GM19397 (cell line): ENCODE results near the gene SSC5D.

Experiments used
- ATAC-seq: cut with Tn5 transposase; IDR thresholded peaks from one replicate; pipeline ENCODE4 v1.9.1; 2021; ENCODE audit warnings: mild to moderate bottlenecking, moderate library complexity; ENCODE audit not compliant: unreplicated experiment

SSC5D gene

DNA sequence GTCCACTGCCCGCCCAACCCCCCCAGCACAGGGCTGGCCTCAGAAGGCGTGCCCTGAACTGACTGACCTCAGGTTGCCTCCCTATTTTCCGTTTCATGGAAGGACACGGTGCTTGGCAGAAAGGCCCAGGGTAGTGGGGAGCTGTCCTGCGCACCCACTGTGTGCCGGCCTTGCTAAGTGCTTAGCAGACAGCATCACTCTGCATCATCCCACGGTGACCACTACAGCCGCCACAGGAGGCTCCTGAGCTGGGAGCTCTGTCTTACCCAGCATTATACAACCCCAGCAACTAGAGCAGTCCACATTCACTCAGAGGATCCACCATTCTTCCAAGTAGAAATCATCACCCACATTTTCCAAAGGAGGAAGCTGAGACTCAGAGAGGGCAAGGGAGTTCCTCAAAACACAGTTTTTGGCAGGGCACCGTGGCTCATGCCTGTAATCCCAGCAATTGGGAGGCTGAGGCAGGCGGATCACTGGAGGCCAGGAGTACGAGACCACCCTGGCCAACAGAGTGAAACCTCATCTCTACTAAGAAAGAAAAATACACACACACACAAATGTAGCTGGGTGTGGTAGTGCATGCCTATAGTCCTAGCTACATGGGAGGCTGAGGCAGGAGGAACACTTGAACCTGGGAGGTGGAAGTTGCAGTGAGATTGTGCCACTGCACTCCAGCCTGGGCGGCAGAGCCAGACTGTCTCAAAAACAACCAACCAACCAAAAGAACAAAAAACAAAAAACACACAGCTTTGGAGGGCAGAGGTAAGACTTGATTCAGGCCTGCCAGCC lies 47.1 kb downstream of the SSC5D start:
- ATAC-seq = no peak

DNA sequence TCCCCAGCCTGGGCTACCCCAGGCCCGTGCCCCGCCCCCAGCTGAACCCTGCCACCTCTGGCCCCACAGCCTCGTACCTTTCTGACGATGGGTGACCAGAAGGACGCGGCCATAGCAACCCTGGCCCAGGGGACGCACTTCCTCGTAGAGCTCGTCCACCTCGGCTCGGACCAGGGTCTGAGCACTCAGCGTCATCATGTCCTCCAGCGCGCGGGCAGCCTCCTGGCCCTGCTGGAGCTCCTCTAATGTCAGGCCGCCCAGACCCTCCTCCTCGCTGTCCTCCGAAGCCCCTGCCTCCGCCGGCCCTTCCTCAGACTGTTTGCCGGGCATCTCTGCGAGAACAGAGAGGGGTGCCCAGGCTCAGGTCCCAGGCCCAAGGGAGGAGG lies 47.7 kb downstream of the SSC5D start:
- no peak for ATAC-seq

DNA sequence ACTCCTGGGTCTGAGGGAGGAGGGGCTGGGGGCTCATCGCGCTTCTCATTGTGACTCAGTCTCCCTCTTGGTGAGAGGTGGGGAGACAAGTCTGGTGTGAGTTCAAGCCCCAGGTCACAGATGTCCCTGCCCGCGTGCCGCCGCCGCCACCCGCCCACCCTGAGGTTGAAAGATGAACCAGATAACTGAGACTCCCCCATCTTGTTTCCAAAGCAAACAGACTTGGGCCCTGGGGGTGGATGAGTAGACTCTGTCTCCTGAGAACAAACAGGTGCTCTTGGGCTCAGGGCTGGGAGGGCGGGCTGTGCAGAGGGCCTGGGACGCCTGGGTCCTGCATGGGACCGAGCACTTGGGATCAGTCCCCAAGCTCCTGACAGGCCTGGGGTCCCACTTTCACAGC lies 48.1 kb downstream of the SSC5D start:
- no peak for ATAC-seq

DNA sequence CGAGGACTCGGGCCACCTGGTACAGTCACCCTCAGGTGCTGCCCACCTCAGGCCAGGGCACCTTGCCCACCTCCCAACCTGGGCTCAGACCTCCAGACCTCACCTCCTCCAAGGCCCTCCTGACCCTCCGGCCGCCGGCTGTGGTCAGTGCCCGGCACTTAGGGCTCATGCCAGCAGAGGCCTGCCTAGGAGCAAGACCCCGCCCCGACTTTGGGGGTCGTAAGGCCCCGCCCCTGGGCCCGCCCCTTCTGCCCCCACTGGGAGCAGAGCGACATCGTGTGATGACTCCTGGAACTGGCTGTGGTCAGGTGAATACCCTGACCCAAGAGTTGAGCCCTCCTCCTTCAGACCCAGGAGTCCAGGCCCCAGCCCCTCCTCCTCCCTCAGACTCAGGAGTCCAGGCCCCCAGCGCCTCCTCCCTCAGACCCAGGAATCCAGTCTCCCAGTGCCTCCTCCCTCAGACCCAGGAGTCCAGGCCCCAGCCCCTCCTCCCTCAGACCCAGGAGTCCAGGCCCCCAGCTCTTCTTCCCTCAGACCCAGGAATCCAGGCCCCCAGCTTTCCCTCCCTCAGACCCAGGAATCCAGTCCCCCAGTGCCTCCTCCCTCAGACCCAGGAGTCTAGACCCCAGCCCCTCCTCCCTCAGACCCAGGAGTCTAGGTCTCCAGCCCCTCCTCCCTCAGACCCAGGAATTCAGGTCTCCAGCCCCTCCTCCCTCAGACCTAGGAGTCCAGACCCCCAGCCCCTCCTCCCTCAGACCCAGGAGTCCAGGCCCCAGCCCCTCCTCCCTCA lies 48.9 kb downstream of the SSC5D start, which contains the start of gene SBK2:
Gene SBK2 (minus strand): TSS at position 183 of the 790 bp plus-strand sequence. CDS start 839 bp downstream, outside the sequence.
- ATAC-seq = no peak

DNA sequence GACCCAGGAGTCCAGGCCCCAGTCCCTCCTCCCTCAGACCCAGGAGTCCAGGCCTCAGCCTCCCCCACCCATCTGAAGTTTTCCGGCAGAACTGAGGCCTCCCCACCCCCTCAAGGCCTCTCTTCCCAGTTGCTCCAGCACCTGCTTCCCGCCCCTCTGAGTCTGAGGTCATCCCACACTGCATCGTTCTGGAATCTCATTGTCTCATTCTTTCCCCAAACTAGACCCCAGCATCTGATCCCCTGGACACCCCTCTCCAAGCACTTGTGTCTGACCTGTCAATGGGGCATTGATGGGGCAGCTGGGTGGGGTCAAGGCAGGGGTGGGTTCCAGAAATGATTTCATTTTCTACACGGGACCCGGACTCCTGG lies 49.5 kb downstream of the SSC5D start:
- no peak for ATAC-seq

DNA sequence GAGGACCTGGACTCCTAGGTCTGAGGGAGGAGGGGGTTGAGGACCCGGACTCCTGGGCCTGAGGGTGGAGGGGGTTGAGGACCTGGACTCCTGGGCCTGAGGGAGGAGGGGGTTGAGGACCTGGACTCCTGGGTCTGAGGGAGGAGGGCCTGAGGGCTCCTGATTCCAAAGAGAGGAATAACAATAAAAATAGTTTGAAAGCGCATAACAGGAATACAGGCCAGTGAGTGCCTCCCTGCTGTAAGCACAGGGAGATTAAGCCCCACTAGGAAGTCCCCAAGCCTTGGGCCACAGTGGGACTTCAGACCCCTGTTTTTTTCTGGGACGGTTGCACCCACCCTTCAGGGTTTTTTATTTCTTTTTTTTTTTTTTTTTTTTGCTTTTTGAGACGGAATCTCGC lies 49.9 kb downstream of the SSC5D start:
- no peak for ATAC-seq

DNA sequence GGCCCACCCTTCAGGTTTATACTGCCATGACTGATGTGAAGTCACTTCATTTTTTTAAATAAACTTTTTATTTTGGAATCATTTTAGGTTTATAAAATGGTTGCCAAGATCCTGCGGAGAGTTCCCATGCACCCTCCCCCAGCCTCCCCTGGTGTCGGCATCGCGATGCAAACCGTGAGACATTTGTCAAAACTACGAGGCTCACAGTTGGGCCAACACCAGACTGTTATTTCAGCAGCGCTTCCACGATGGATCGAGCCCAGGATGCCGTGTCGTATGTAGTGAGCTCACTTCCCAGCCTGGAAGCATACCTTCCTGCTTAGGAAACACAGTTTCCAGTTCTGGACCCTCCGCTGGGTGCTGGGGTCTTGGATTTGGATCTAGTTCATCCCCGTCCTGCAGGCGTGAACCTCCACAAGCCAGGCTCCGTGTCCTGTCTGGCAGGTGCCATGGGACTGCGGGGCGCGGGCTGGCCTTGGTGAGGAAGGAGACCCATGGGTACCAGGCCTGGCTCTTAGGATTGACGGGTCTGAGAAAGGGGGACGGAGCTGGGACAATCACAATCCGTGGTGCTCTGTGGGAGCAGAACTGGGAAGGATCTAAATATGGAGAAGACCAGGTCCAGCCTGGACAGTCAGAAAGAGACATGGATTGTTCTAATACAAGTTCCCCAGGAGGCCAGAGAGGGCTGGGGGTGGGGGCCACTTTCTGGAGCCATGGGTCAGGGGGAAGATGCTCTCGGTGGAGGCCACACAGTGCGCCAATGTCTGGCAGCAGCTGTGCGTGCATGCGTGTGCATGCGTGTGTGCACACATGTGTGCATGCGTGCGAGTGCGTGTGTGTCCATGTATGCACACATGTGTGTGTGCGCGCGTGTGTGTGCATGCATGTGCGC lies 51.1 kb downstream of the SSC5D start:
- no peak for ATAC-seq

DNA sequence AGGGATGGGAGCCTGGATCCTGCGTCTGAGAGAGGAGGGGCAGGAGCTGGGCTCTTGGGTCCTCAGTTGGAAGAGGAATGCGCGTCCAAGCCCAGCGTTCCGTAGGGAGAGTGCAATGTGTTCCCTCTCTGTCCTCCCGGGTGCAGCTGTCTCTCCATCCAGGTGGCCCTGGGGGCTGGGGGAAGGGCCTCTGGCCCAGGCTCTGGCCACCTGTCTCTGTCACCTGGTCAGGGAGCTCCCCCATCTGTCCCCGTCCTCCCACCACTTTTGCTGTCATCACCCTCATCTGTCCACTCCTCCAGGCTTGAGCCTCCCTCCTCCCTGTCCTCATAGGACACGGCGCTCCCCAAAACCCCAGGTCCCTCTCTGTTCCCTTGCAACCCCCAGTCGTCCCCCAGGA lies 52.4 kb downstream of the SSC5D start:
- ATAC-seq = no peak

DNA sequence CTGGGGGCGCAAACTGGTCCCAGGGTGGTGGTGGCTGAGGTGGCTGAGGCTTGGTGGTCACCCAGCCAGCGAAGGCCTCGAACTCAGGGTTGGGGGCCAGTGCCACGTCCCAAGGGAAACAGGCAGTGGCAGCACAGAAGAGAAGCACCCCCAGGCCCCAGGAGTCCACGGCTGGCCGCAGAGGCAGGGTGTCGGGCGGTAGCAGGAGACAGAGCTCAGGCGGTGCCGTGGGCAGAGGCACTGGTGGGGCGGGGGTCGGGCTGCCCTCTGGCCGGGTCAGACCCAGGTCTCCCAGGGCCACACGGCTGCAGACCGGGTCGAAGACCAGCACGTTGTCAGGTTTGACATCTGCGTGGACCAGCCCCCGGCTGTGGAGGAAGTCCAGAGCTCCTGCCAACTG lies 52.9 kb downstream of the SSC5D start:
- no peak for ATAC-seq

DNA sequence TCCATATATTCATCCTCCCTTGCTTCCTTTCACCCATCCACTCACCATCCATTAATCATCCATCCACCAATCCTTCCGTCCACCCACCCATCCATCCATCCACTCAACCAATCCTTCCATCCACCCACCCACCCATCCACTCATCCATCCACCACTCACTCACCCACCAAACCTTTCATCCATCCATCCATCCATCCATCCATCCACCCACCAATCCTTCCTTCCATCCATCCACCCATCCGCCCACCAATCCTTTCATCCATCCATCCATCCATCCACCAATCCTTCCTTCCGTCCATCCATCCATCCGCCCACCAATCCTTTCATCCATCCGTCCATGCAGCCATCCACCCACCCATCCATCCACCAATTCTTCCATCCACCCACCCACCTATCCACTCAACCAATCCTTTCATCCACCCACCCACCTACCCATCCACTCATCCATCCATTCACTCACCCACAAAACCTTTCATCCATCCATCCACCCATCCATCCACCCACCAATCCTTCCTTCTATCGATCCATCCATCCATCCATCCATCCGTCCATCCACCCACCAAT lies 54.1 kb downstream of the SSC5D start:
- ATAC-seq = no peak

DNA sequence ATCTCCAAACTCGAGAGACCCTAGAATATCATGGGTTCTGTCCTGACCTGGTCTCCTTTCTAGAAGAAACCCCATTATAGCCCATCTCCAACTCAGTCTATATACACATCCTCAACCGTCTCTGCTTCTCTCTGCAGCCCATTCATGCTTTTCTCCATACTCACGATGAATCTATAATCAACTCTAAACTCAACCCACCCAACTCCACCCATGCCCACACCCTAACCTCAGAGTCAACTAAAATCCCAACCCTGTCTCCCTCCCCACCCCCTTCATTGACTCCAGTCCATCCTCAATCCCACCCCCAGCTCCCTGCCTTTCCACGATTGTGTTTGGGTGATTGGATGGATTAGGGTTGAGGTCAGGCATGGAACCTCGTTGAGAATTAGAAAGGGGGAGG lies 55.3 kb downstream of the SSC5D start:
- no peak for ATAC-seq

DNA sequence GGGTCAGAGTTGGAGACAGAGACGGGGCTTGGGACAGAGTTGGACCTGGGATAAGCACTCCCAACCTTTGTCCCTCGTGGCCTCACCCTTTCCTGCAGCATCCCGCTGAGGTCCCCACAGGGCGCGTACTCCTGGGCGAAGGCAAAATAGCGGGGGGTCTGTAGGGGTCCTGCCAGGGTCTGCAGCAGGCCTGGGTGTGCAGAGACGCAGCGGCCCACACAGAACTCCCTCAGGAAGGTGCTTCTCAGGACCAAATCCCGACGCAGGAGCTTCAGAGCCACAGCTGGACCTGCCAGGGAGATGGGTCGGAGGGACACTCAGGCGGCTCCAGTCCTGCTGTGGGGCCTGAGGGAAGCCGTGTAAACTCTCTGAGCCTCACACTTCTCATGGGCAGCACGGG lies 55.8 kb downstream of the SSC5D start:
- ATAC-seq = no peak

DNA sequence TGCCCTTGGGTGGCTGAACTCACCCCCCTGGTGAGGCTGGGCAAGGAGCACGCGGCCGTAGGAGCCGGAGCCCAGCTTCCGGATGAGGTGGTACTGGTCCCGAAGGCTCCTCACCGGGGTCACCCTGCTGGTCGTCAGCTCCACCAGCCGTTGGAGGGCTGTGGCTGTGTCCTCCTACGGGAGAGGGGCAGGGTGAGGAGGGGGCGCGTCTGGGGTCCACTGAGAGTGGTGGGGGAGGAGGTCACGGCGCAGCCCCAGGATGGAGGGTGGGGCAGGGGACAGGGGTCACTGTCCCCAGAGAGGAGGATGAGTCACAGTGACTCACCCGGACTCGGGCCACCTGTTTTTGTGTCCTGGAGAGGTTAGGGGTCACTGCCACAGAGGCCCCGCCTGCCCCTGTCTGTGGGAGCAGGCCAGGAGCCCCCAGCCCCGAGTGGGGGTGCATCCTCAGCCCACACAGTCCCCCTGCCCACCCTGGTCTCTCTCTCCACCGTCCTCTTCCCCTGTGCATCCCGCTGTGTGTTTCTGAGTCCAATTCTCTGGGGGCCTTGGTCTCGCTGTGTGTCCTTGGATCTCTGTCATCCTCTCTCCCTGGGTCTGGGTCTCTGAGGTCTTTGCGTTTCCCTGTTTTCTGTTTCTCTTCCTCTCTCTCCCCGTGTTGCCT lies 56.7 kb downstream of the SSC5D start:
- no peak for ATAC-seq

DNA sequence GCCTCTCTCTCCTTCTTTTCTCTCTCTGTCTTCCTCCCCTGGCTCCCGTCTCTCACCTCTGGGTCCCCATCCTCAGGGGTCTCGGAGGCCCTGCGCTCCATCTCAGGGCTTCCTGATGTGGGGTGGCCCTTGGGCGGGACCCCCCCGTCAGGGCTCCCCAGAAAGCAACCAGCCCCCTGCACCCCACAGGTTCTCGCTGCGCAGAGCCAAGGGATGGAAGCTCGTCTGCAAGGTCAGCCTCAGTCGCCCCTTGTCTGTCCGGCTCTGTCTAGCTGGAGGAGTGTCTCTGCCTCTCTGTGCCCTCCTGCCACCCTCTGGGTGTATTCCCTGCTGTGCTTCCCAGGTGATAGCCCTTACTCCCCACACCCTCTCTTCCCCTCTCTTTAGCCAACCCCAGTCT lies 57.2 kb downstream of the SSC5D start, which contains the start of gene SBK3:
Gene SBK3 (minus strand): TSS at position 101 of the 400 bp plus-strand sequence. CDS start 0 bp downstream, at position 101.
- ATAC-seq = no peak

DNA sequence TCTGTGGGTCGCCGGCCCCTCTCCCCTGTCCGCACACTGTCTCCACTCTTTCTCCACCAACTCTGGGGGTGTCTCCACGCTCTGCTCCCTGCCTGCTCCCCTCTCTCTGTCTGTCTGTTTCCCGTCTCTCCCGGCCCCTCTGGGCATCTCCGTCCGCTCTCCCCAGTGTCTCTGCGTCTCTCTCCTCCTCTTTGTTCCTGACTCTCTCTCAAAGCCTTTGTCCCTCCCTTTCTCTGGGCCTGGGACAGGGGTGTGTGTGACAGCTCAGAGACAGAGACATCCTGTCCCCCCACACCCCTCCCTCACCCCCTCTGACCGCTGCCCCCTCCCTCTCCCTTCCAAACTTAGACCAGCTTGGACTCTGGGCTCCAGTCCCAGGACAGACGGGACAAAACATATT lies 57.8 kb downstream of the SSC5D start:
- no peak for ATAC-seq

DNA sequence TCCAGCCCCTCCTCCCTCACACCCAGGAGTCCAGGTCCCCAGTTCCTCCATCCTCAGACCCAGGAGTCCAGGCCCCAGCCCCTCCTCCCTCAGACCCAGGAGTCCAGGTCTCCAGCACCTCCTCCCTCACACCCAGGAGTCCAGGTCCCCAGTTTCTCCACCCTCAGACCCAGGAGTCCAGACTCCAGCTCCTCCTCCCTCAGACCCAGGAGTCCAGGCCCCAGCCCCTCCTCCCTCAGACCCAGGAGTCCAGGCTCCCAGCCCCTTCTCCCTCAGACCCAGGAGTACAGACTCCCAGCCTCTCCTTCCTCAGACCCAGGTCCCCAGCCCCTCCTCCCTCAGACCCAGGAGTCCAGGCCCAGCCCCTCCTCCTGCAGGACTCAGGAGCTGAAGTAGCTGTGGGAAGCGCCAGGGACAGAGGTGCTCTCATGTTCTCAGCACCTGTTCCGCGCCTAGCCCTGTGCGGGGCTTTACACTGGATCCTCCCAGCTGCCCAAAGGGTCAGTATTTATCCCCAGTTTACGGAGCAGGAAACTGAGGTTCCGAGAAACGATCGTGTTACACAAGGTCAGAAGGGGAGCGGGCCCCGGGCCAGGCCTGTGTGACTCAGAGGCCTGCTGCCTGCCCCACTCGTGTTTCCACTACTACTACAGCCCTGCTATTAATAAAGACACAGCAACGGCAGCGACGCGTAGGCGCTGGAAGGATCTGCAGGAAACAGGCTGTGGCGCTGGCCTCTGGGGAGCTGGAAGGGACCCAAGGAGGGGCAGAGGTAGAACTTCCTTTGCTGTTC lies 58.8 kb downstream of the SSC5D start:
- ATAC-seq = no peak

DNA sequence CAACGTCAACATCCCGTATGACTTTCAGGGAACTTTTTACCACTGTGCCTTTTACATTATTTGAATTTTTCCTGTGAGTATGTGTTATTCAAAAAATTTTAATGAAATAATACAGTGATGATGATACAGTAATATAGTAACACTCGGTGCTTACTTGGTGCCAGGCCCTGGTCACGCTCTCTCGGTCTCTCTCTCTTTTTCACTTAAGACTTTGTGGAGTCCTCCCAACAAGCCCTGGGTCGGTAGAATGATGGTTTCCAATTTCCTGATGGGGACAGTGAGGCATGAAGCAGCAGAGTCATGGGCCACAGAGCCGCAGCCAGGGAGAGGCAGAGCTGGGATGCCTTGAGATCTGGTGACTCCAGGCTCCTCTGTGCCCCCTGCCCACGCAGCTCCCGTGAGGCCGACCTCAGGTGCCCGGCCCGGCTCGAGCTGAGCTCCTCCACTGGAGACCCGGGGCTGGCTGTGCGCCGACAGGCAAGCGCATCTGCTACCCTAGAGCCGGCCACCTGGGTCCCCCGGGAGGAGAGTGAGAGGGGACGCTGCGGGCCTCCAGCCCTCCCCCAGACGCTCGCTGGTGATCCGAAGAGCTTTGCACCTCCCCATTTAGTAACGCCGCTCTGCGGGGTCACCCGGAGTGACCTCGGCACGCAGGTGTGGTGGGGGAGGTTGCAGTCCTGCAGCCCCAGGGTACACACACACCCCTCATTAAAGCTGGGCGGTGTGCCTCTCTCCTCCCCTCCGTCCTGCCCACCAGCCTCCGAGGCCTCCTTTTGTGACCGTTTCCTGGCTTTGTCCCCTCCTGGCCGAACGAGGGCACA lies 61.5 kb downstream of the SSC5D start:
- ATAC-seq = no peak

DNA sequence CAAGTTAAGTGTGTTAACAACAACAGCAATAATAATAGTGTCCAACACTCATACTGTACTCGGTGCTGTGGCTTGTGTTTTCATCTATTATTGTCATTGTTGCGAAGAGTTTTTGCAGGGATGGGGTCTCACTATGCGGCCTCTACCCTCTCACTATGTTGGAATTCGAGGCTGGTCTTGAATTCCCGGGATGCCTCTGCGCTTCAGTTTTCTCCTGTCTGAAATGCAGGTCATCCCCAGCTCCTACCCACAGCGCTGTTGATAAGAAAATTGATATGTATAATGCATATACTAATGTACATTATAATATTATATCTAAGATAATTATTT lies 62.0 kb downstream of the SSC5D start:
- ATAC-seq = no peak

DNA sequence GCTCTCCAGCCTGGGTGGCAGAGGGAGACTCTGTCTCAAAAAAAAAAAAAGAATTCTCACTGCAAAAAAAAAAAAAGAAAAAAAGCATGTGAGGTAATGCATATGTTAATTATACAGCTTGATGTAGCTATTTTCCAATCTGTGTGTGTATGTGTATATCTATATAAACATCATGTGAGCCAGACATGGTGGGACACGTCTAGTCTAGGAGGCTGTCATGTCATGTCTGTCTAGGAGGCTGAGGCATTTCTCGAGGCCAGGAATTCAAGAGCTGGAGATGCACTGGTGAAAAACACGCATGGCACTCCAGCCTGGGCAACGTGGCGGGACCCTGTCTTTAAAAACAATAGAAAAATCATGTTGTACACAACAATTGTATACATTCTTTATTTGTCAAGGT lies 64.0 kb downstream of the SSC5D start:
- ATAC-seq = no peak
